ENCODE data around the gene OR4D1.

DNA sequence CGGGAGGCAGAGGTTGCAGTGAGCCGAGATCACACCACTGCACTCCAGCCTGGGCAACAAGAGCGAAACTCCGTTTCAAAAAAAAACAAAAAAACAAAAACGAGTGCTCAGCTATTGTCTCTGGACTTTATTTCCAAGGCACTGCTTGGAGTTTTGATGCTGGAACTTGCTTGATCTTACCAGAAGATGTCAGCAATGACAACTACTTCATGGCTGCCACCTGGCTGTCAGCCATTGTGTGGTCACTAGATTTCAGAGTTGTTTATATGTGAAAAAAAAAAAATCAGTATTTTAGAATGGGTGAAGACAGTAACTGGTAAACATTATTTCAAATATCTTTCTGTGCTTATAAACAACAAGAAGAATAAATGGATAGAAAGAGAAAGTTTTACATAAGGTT is 26.3 kb upstream of the OR4D1 start:
- peak; percentile 42 for TF ChIP-seq CTCF (conservative IDR thresholded peaks at IDR 0.05; ENCODE audit: low read depth, low read length)
- TF ChIP-seq EZH2 (IDR thresholded peaks at IDR 0.05; ENCODE audit: borderline replicate concordance, low read depth, low read length, poor library complexity, severe bottlenecking), result no peak
